ENCODE data around the gene RCAN2. TPM values are rescaled to one million over a fixed set of nuclear protein-coding genes. Genes with fewer than 3 reads are reported as not detected.

Gene RCAN2
- total and polyA plus RNA-seq, 9 of the 15 experiments (the other 6 are each of a cell fraction or from before 2014, with no cell fraction given), result 0.04 TPM; not detected in 8

DNA sequence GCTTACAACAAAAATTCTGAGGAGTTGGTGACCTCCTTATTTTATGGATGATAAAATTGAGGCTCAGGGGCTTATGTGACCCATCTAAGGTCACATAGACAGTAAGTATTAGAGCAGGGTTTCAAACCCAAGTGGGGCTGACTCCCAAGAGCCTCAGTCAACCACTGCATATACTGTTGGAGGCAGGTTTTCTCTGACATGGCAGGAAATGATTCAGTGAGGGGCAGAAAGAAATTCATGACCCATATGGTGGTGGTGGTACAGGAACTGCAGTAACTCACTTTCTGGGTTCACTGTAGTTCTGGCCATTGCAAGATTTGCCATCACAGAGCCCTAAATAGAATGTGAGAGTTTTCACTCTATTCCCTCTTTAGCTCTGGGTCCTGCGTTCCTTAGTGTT is 188.4 kb downstream of the RCAN2 start (continued):
- TF ChIP-seq, protein P1, sequence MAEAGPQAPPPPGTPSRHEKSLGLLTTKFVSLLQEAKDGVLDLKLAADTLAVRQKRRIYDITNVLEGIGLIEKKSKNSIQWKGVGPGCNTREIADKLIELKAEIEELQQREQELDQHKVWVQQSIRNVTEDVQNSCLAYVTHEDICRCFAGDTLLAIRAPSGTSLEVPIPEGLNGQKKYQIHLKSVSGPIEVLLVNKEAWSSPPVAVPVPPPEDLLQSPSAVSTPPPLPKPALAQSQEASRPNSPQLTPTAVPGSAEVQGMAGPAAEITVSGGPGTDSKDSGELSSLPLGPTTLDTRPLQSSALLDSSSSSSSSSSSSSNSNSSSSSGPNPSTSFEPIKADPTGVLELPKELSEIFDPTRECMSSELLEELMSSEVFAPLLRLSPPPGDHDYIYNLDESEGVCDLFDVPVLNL (CRISPR knock-in tag; IDR thresholded peaks at IDR 0.05; ENCODE audit: low read depth), result no peak
- TF ChIP-seq TAF1 (IDR thresholded peaks at IDR 0.05; ENCODE audit: control insufficient read depth, extremely low read depth, insufficient read depth, low read length, severe bottlenecking) (no peak), NUFIP1 (IDR thresholded peaks at IDR 0.05; ENCODE audit: partially characterized antibody) (no peak), MTA1 (IDR thresholded peaks at IDR 0.05; ENCODE audit: borderline replicate concordance) (no peak), KLF6 (CRISPR knock-in tag; IDR thresholded peaks at IDR 0.05; ENCODE audit: borderline replicate concordance) (no peak), STAG1 (CRISPR knock-in tag; IDR thresholded peaks at IDR 0.05; ENCODE audit: borderline replicate concordance) (no peak), ZNF695 (CRISPR knock-in tag; IDR thresholded peaks at IDR 0.05) (no peak)

GRCh38 chr6:46302176-46302575 is 189.1 kb downstream of the RCAN2 start:
- Histone ChIP-seq H3K27ac (ENCODE audit: extremely low read depth, low read depth, low read length) (no peak overlapping the region), H3K79me2 (ENCODE audit: control insufficient read depth, insufficient read depth, low read length) (no peaks in the 10 kb centered on the region), H3K36me3 (ENCODE audit: control insufficient read depth, insufficient read depth, low read length) (no peaks in the 10 kb centered on the region), H4K20me1 (replicated peaks; ENCODE audit: control insufficient read depth, insufficient read depth, low read length) (no peaks in the 10 kb centered on the region), H3K9me3 (replicated peaks; ENCODE audit: control insufficient read depth, insufficient read depth, low read depth, low read length) (no peaks in the 10 kb centered on the region), H3K4me3 (no peak overlapping the region), H3K4me1 (replicated peaks in 1 of 2; ENCODE audit: control insufficient read depth in 2 of 2, insufficient read depth in 2 of 2, low read length in 2 of 2) (no peaks in the 10 kb centered on the region), H2AFZ (ENCODE audit: low read depth, low read length) (no peak overlapping the region), H3K9ac (ENCODE audit: insufficient read depth in 1 of 2, low read depth in 2 of 2, low read length in 2 of 2) (no peak overlapping the region), H3K9me1 (ENCODE audit: control insufficient read depth, insufficient read depth, low read length) (no peaks in the 10 kb centered on the region), H3K4me2 (ENCODE audit: insufficient read depth, low read length) (no peak overlapping the region), H3K27me3 (ENCODE audit: control insufficient read depth in 2 of 2, insufficient read depth in 2 of 2, low read length in 2 of 2) (no peaks in the 10 kb centered on the region)
- POLR2A ChIA-PET, result no interaction called here
- DNase-seq (ENCODE audit: extremely low read depth in 1 of 4, low spot score in 3 of 4) (no peak), FAIRE-seq (no peak), ATAC-seq (no peak)
- BruUV-seq (replicated peaks), result no TSS peak
- CTCF ChIA-PET (ENCODE audit: low intra/inter-chr PET ratio), result no interaction called here
- WGBS (ENCODE audit: insufficient coverage, low coverage, missing lambda C conversion rate), result 4% methylated on average over 3 of the region's 3 CpGs
- intact Hi-C loops (cut with micrococcal nuclease), result no loop called here
- in situ Hi-C loops (cut with MboI), result no loop called here
- TF ChIP-seq ADNP (tag; IDR thresholded peaks at IDR 0.05) (no peak), KDM1A (IDR thresholded peaks at IDR 0.05) (no peak), ZNF174 (CRISPR knock-in tag; IDR thresholded peaks at IDR 0.05) (no peak), ZNF24 (IDR thresholded peaks at IDR 0.05) (no peak), FOXJ3 (CRISPR knock-in tag; IDR thresholded peaks at IDR 0.05) (no peak), THRA (IDR thresholded peaks at IDR 0.05) (no peak), TAF7 (tag; IDR thresholded peaks at IDR 0.05) (no peak), SREBF1 (IDR thresholded peaks at IDR 0.05; ENCODE audit: borderline replicate concordance, low read depth, low read length) (no peak)

Data from K562 (cell line).